OCI-LY3 (cell line): Measurements from ENCODE around the gene KIF17.
A peak's percentile ranks its signal among the peaks of the same experiment; 100 is the strongest.

Source experiments
- H2AFZ ChIP-seq: fragments of 200-600, 300-600 bp; shearing (Covaris generic); 2 replicates; pipeline ENCODE4 v1.6.0; 2014; ENCODE audit warnings: antibody characterized with exemption, low read depth, low read length
- H3K27ac ChIP-seq: fragments of 200-600, 300-600 bp; sonication (generic); 2 replicates; pipeline ENCODE4 v1.5.1; 2014; ENCODE audit warnings: mild to moderate bottlenecking, low read length, moderate library complexity, mixed read lengths
- H3K27me3 ChIP-seq: fragments of 200-600, 300-600 bp; sonication (generic); 2 replicates; pipeline ENCODE4 v1.6.1; 2014; ENCODE audit warnings: low read depth, low read length, mixed read lengths
- H3K36me3 ChIP-seq: fragments of 200-600, 300-600 bp; sonication (generic); replicated peaks from 2 replicates; pipeline ENCODE3; 2014; ENCODE audit warnings: low read depth, low read length, mixed read lengths
- H3K4me1 ChIP-seq: fragments of 300-600, 200-600 bp; sonication (generic); 2 replicates; pipeline ENCODE4 v1.6.1; 2014; ENCODE audit warnings: low read length, mixed read lengths
- H3K4me2 ChIP-seq: fragments of 200-600, 300-600 bp; sonication (generic); 2 replicates; pipeline ENCODE4 v1.6.1; 2014; ENCODE audit warnings: low read length, mixed read lengths
- H3K4me3 ChIP-seq: fragments of 300-600, 200-600 bp; sonication (generic); 2 replicates; pipeline ENCODE4 v1.5.1; 2014; ENCODE audit warnings: antibody characterized with exemption, mild to moderate bottlenecking, low read length, moderate library complexity
- H3K79me2 ChIP-seq: fragments of 300-600, 200-600 bp; shearing (Covaris generic); 2 replicates; pipeline ENCODE4 v1.6.1; 2014; ENCODE audit warnings: mild to moderate bottlenecking, low read length, mixed read lengths
- H3K9ac ChIP-seq: fragments of 300-600, 200-600 bp; shearing (Covaris generic); 2 replicates; pipeline ENCODE4 v1.6.0; 2014; ENCODE audit warnings: mild to moderate bottlenecking, low read length, moderate library complexity
- H3K9me3 ChIP-seq: fragments of 200-600, 300-600 bp; shearing (Covaris generic); 2 replicates; pipeline ENCODE4 v1.6.1; 2014; ENCODE audit warnings: low read length, mixed read lengths; ENCODE audit not compliant: insufficient read depth
- H4K20me1 ChIP-seq: fragments of 200-600, 300-600 bp; sonication (generic); 2 replicates; pipeline ENCODE4 v1.6.1; 2016; ENCODE audit warnings: low read length, mixed read lengths; ENCODE audit not compliant: insufficient read depth
- CTCF ChIP-seq: fragments of 200-600, 300-600 bp; sonication (generic); IDR thresholded peaks from 2 replicates; pipeline ENCODE4 v1.5.1; 2014; ENCODE audit warnings: antibody characterized with exemption, low read length, low read depth
- EZH2phosphoT487 ChIP-seq: fragments of 200-600 bp; shearing (Covaris generic); IDR thresholded peaks from 2 replicates; pipeline ENCODE4 v1.6.1; 2018; ENCODE audit warnings: antibody characterized with exemption, mixed run types, low read depth

KIF17 gene

GRCh38 chr1:20696397-20697333 lies 21.1 kb downstream of the KIF17 start:
- no peaks in the 10 kb centered on the region; the same call in 1 of the 2 replicates for H3K4me1 ChIP-seq
- peak overlapping the region; percentile 92 for H3K9ac ChIP-seq
- no peaks in the 10 kb centered on the region for H3K27me3 ChIP-seq
- H4K20me1 ChIP-seq = no peaks in the 10 kb centered on the region
- H3K79me2 ChIP-seq = no peaks in the 10 kb centered on the region
- H3K4me3 ChIP-seq = peak overlapping the region; percentile 98
- no peaks in the 10 kb centered on the region for H3K36me3 ChIP-seq
- peak overlapping the region; percentile 100 for H2AFZ ChIP-seq
- H3K9me3 ChIP-seq = no peaks in the 10 kb centered on the region
- peak overlapping the region; percentile 28 for H3K27ac ChIP-seq
- TF ChIP-seq CTCF (peak; percentile 63), EZH2phosphoT487 (no peak)
- peak overlapping the region; percentile 96 for H3K4me2 ChIP-seq

GRCh38 chr1:20695515-20695914 lies 22.3 kb downstream of the KIF17 start:
- H4K20me1 ChIP-seq = no peaks in the 10 kb centered on the region
- no peak overlapping the region for H2AFZ ChIP-seq
- H3K36me3 ChIP-seq = no peaks in the 10 kb centered on the region
- no peaks in the 10 kb centered on the region; the same call in 1 of the 2 replicates for H3K4me1 ChIP-seq
- H3K27me3 ChIP-seq = no peaks in the 10 kb centered on the region
- no peak overlapping the region for H3K4me2 ChIP-seq
- H3K4me3 ChIP-seq = no peak overlapping the region
- no peak overlapping the region for H3K9ac ChIP-seq
- H3K27ac ChIP-seq = no peak overlapping the region
- no peaks in the 10 kb centered on the region for H3K79me2 ChIP-seq
- H3K9me3 ChIP-seq = no peaks in the 10 kb centered on the region
- TF ChIP-seq EZH2phosphoT487 (no peak), CTCF (no peak)

- no peak overlapping the region for H3K9ac ChIP-seq
- no peaks in the 10 kb centered on the region for H4K20me1 ChIP-seq
- H3K27ac ChIP-seq = no peak overlapping the region
- no peaks in the 10 kb centered on the region for H3K36me3 ChIP-seq
- no peaks in the 10 kb centered on the region for H3K9me3 ChIP-seq
- no peaks in the 10 kb centered on the region for H3K27me3 ChIP-seq
- no peaks in the 10 kb centered on the region; the same call in 1 of the 2 replicates for H3K4me1 ChIP-seq
- no peaks in the 10 kb centered on the region for H3K79me2 ChIP-seq
- no peak overlapping the region for H3K4me3 ChIP-seq
- no peak overlapping the region for H2AFZ ChIP-seq
- no peak overlapping the region for H3K4me2 ChIP-seq
- no peak for TF ChIP-seq EZH2phosphoT487
- TF ChIP-seq CTCF = no peak
Observed at GRCh38 chr1:20693623-20694022, 24.2 kb downstream of the KIF17 start.

GRCh38 chr1:20691872-20692271 lies 25.9 kb downstream of the KIF17 start:
- Histone ChIP-seq H3K9me3 (no peaks in the 10 kb centered on the region), H3K79me2 (no peaks in the 10 kb centered on the region), H4K20me1 (no peaks in the 10 kb centered on the region), H3K36me3 (no peaks in the 10 kb centered on the region), H3K27me3 (no peaks in the 10 kb centered on the region), H3K9ac (no peak overlapping the region), H3K27ac (no peak overlapping the region), H3K4me2 (no peak overlapping the region), H2AFZ (no peak overlapping the region), H3K4me1 (no peaks in the 10 kb centered on the region; the same call in 1 of the 2 replicates), H3K4me3 (no peak overlapping the region)
- TF ChIP-seq CTCF = no peak
